ENCODE data around the gene BIRC6. TPM values are rescaled to one million over a fixed set of nuclear protein-coding genes. Genes with fewer than 3 reads are reported as not detected.

BIRC6 gene
- total and polyA plus RNA-seq, 2 of the 4 experiments (the other 2 are of a cell fraction): 26.5 to 316 TPM

- Histone ChIP-seq H3K36me3 (ENCODE audit: control insufficient read depth, insufficient read depth, low read length) (peaks cover 38% of the 10 kb centered on the region), H3K27me3 (ENCODE audit: control insufficient read depth, insufficient read depth, low read length) (no peaks in the 10 kb centered on the region), H4K20me1 (ENCODE audit: insufficient read depth, low read length) (peaks cover 4% of the 10 kb centered on the region; the same call in 1 of the 2 replicates), H3K4me3 (ENCODE audit: insufficient read depth, low read depth, low read length) (no peak overlapping the region), H4K8ac (ENCODE audit: low read depth in 2 of 2, low read length in 2 of 2) (no peak overlapping the region), H3K56ac (ENCODE audit: extremely low read depth, insufficient read depth, low read length) (no peak overlapping the region), H3K9me1 (ENCODE audit: insufficient read depth, low read length) (0 out of 2 replicates have a peak, but pooled peaks cover 3% of the 10 kb centered on the region), H3K27ac (ENCODE audit: insufficient read depth, low read length) (no peak overlapping the region), H3K9ac (ENCODE audit: low read depth, low read length) (no peak overlapping the region), H2BK5ac (ENCODE audit: low read depth, low read length, poor library complexity, severe bottlenecking) (no peak overlapping the region), H3K14ac (replicated peaks; ENCODE audit: low read depth, low read length) (no peak overlapping the region), H3K9me3 (ENCODE audit: control insufficient read depth, insufficient read depth, low read length) (no peaks in the 10 kb centered on the region), H3K4ac (ENCODE audit: low read depth, low read length) (no peak overlapping the region), H3K79me1 (ENCODE audit: low read depth in 1 of 2, low read length in 2 of 2) (peaks cover 7 to 14% of the 10 kb centered on the region in 2 experiments; a peak in 3 of 4 replicates), H2BK20ac (ENCODE audit: low read depth, low read length) (no peak overlapping the region), H2AK9ac (replicated peaks; ENCODE audit: low read depth, low read length, poor library complexity) (no peak overlapping the region), H3K23ac (ENCODE audit: low read depth, low read length) (no peak overlapping the region), H2BK15ac (ENCODE audit: low read depth, low read length) (no peak overlapping the region), H2AK5ac (ENCODE audit: low read depth, low read length) (no peak overlapping the region), H4K91ac (ENCODE audit: insufficient read depth, low read depth, low read length) (no peak overlapping the region), H2AFZ (replicated peaks; ENCODE audit: low read length, poor library complexity) (no peak overlapping the region), H3K4me1 (ENCODE audit: control insufficient read depth, insufficient read depth, low read length) (no peaks in the 10 kb centered on the region), H2BK120ac (ENCODE audit: low read depth, low read length) (no peak overlapping the region), H3K18ac (ENCODE audit: low read depth, low read length) (no peak overlapping the region), H3K4me2 (ENCODE audit: low read depth, low read length) (no peak overlapping the region), H4K5ac (ENCODE audit: low read depth, low read length) (no peak overlapping the region)
- intact Hi-C loops (cut with micrococcal nuclease) (no loop called here), dilution Hi-C loops (cut with HindIII; ENCODE audit: low sequenced_read_pairs, unreplicated experiment) (no loop called here), in situ Hi-C loops (cut with MboI; ENCODE audit: low sequenced_read_pairs) (no loop called here)
- POLR2A ChIA-PET (ENCODE audit: unreplicated experiment): no interaction called here
- ATAC-seq (ENCODE audit: low read depth) (no peak), DNase-seq (no peak)
- WGBS, 2 experiments (ENCODE audit: extremely low coverage in 2 of 2, insufficient read length in 1 of 2): no CpG with 5 or more reads among the region's 6 CpGs
- CTCF ChIA-PET: no interaction called here
- TF ChIP-seq CEBPB (IDR thresholded peaks at IDR 0.05; ENCODE audit: low read depth, low read length) (no peak), SMC3 (IDR thresholded peaks at IDR 0.05; ENCODE audit: low read depth, low read length) (no peak), NFE2L2 (IDR thresholded peaks at IDR 0.05; ENCODE audit: low read depth, low read length) (no peak), FOS (IDR thresholded peaks at IDR 0.05; ENCODE audit: low read depth, low read length) (no peak)
- no TSS peak for BruUV-seq (replicated peaks)
Measured at GRCh38 chr2:32523686-32524085, 166.9 kb downstream of the BIRC6 start.
